HG03565 (cell line): ENCODE measurements around the gene PRKN.

Experiments
- ATAC-seq: cut with Tn5 transposase; IDR thresholded peaks from one replicate; pipeline ENCODE4 v1.9.1; 2021; ENCODE audit warnings: mild to moderate bottlenecking, moderate library complexity; ENCODE audit not compliant: unreplicated experiment

The PRKN gene

GRCh38 chr6:161413355-161413771 is 1314.2 kb downstream of the PRKN start:
- no peak for ATAC-seq

DNA sequence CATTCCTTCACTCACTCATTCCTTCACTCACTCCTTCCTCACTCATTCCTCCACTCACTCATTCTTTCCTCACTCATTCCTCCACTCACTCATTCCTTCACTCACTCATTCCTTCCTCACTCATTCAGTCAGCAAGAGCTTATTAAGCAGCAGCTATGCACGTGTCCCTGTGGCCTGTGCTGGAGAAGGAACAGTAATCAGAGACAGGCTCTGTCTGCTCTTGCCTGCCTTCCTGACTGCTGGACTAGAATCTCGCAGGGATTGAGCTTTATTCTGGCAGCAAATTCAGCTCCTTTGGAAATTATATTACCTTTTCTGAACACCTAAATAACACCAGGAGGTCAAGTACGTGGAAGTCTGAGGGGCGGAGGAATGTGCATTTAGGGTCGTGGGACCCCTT is 1314.8 kb downstream of the PRKN start:
- ATAC-seq, result no peak

DNA sequence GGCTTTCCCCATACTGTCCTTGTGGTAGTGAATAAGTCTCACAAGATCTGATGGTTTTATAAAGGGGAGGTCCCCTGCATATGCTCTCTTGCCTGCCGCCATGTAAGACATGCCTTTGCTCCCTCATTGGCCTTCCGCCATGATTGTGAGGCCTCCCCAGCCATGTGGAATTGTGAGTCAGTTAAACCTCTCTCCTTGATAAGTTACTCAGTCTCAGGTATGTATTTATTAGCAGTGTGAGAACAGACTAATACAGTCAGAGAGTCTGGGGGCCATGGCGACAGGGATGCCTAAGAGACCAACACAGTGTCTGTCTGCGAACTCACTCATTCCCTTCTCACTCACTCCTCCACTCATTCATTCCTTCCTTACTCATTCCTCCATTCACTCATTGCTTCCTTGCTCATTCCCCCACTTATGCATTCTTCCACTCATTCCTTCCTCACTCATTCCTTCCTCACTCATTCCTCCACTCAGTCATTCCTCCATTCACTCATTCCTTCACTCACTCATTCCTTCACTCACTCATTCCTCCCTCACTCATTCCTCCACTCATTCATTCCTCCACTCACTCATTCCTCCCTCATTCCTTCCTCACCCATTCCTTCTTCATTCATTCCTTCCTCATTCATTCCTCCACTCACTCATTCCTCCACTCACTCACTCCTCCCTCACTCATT is 1316.2 kb downstream of the PRKN start:
- ATAC-seq, result no peak

DNA sequence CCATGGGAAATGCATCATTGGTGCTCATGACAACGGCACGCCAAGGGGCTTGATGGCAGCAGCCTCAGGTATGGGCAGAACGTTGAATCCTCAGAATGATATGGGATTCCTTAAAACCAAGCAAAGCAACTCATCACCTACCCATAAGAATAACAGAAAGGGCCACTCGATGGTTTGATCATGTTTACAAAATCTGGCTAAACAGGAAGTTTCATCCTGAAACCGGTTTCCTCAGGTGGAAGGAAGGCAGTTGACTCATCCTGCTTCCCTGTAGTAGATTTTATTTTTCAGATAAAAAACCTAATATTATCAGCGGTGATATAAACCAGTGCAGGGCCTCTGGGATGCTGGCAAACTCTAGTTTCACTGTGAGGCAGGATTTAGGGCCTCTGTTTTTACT is 1316.8 kb downstream of the PRKN start:
- ATAC-seq, result no peak

- ATAC-seq, result no peak
Observed at GRCh38 chr6:161410076-161410475, 1317.5 kb downstream of the PRKN start.

DNA sequence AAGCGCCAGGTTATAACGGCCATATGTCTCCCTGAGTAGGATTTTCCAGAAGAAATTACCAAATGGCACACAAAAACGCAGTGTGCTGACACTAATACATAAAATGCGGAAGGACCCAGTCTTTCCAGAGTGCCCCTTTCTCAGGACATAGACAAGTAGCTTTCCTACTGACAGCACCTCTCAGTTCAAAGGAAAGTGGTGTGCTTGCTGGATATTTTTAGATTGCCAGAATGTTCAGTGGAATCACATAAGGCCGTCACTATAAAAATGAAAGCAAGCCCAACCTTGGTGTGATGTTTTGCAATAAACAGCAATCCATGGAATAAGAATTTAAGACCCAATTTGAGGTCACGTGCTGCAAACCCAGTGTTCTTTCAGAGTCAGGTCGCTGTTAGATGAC is 1318.2 kb downstream of the PRKN start:
- no peak for ATAC-seq

- no peak for ATAC-seq
Observed at GRCh38 chr6:161408041-161408440, 1319.5 kb downstream of the PRKN start.

DNA sequence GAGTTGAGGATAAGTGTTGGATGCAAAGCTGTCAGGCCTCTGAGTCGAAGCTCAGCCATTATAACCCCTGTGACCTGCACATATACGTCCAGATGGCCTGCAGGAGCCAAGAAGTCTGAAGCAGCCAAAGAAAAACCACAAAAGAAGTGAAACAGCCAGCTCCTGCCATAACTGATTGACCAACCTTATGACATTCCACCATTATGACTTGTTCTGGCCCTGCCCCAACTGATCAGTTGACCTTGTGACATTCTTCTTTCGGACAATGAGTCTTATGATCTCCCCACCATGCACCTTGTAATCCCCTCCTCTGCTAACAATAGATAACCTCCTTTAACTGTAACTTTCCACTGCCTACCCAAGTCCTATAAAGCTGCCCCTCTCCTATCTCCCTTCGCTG is 1320.0 kb downstream of the PRKN start:
- ATAC-seq, result no peak

DNA sequence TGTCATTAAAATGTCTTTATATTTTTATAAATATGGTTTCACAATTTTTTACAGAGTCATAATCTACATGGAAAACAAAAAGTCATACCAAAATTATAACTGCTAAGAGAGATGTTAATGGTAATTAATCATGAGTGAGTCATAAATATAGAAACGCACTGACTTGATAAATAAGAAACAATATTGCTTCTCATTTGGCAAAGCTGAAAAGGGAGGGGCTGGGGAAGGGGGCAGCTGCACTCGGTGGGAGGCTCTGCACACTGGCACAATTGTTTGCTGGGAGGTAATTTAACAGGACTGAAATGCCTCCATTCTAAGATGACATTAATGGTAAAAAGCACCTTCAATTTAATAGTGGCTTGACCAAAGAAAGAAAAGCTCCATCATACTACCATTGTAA is 1320.5 kb downstream of the PRKN start:
- no peak for ATAC-seq

GRCh38 chr6:161406646-161407045 is 1320.9 kb downstream of the PRKN start:
- ATAC-seq, result no peak

DNA sequence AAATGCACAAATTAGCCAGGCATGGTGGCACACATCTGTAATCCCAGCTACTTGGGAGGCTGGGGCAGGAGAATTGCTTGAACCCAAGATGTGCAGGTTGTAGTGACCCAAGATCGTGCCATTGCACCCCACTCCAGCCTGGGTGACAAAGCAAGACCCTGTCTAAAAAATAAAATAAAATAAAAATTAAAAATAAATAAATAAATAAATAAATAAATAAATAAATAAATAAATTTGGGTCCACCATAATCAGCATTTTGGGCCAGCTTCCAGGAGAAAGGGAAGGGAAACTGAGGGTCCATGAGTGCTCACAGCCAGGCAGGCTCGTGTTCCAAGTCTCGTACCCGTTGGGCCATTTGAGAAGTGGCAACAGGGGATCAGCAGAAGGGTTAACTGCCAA is 1322.1 kb downstream of the PRKN start:
- ATAC-seq, result no peak

DNA sequence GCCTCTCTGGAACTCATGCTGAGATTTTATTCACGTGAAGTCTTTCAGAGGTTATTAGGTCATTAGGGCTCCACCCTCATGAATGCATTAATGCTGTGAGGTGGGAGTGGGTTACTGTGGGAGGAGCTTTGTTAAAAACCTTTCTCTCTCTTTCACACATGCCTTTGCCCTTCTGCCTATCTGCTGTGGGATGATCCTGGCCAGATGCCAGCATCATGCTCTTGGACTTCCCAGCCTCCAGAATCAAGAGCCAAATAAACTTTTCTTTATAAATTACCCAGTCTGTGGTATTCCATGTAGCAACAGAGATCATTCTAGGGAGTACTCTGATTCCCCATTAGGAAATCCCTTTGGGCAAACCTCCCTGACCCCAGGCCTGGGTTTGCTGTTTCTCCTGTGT is 1323.8 kb downstream of the PRKN start:
- no peak for ATAC-seq

DNA sequence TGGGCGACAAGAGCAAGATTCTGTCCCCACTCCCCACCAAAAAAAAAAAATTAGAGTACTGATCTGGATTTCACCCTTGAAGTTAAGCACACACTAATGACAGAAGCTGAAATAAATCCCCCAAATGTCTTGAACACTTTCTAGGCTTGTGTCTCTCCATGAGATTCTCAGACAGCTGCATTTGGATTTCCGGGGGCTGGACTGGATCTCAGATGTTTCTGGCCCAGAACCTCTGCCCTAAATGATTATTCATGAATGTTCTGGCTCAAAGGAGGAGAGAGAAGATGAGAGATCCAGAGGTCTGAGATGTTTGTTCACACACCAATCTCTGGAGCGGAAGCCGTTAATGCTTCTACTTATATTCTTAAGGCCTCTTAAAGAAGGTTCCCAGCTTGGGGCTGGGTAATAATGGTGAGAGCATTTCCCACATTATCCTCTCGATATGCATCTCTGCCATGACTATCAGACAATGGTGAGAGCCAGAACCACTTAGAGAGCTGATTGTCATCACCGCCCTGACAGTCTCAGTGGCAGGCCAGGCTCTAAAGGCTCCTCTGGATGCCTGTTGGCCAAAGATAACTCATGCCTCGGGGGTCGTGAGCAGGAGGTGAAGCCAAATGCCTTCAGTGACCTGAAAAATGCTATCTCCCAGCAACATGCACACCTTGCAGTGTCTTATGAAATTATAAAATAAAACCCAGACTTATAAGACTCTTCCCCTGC is 1325.8 kb downstream of the PRKN start:
- no peak for ATAC-seq

GRCh38 chr6:161400671-161401070 is 1326.9 kb downstream of the PRKN start:
- no peak for ATAC-seq

DNA sequence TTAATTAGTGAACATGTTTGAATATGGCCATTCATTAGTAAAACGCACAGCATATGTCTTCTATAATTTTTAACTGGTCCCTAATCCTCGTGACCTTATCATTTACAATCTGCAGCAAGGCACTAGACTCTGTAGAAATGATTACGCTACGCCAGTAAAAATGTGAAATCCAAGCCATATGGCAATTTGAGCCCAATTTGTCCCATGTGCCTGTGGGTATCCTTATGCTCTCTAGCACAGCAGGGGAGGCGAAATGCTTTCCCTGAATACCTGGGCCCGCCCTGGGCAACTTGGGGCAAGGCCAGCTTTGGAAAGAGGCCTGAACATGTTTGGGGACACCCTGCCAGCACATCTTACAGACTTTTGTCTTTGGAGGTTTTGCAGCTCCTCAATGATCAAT is 1331.0 kb downstream of the PRKN start:
- ATAC-seq, result no peak

GRCh38 chr6:161395716-161396231 is 1331.8 kb downstream of the PRKN start:
- no peak for ATAC-seq

- ATAC-seq, result no peak
Observed at GRCh38 chr6:161394437-161394836, 1333.1 kb downstream of the PRKN start.

GRCh38 chr6:161393839-161394364 is 1333.7 kb downstream of the PRKN start:
- ATAC-seq, result peak; percentile 100

DNA sequence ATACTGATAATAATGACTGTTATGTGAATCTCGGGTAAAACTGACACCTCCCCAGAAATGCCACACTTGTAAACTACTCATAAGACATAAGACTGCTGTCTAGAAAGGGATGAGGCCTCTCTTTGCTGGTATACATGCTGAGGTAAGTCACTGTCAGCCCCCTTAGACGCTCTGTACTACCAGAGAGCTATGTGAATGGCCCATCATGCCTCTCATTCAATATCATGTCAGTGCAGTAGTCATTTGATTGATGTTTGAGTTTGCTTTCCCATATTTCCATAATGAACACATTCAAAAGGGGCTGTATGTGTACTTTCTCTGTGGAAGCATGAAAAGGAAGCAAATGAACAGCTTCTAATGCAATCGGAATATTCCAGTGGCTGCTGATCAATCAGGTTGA is 1334.3 kb downstream of the PRKN start:
- ATAC-seq, result no peak

GRCh38 chr6:161389756-161390155 is 1337.8 kb downstream of the PRKN start:
- no peak for ATAC-seq

DNA sequence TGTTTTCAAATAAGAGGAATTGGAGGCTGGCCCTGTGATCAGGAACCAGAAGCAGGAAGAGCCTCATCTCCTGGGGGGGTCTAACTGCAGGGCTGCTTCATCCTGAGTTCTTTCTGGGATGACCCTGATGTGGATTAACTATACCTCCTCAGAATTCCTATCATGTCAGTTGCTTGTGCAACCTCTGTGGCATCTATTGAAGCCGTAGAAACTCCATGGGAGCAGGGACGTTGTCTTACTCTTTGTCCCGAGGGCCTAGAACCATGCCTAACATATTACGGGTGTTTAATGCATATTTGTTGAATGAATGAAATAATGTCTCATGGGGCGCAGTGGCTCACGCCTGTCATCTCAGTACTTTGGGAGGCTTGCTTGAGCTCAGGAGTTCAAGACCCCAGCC is 1343.6 kb downstream of the PRKN start:
- ATAC-seq, result no peak
